T-helper 2 cell (primary cell): ENCODE data around the gene SEMA6B.

Experiments
- DNase-seq, 5 experiments: peaks; one replicate each; pipeline versions ENCODE4 v3.0.0 to v3.0.0-alpha.2; 2012 to 2022

Gene SEMA6B

DNA sequence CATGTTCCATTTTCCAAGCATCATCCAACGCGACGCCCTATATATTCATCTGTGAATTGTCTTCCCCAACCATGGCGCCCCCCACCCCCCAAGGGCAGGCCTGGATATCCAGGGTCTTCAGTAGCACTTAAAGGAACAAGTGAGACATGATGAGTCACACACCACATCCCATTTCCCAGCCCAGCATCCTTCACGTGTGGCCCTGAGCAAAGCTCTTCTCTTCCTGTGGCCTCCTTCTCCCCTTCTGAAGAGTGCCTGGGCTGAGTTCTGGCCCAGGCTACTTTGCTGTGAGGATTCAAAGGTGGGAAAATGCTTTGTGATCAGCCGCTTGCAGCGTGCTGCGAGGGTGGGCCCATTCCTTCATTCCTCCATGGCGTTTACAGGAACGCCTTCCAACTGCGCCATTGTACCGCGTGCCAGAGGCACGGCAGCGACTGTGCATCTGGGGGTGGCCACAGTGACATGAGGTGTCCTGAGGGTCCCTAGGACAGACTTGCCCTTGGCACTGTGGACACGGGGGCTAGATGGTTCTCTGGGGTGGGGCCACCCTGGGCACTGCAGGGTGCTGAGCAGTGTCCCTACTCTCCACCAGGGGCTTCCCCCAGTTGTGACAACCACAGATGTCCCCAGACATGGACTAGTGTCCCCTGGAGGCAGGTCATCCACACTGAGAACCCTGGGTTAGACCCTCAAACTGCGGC, 52.9 kb downstream of the SEMA6B start:
- no peak for DNase-seq

DNA sequence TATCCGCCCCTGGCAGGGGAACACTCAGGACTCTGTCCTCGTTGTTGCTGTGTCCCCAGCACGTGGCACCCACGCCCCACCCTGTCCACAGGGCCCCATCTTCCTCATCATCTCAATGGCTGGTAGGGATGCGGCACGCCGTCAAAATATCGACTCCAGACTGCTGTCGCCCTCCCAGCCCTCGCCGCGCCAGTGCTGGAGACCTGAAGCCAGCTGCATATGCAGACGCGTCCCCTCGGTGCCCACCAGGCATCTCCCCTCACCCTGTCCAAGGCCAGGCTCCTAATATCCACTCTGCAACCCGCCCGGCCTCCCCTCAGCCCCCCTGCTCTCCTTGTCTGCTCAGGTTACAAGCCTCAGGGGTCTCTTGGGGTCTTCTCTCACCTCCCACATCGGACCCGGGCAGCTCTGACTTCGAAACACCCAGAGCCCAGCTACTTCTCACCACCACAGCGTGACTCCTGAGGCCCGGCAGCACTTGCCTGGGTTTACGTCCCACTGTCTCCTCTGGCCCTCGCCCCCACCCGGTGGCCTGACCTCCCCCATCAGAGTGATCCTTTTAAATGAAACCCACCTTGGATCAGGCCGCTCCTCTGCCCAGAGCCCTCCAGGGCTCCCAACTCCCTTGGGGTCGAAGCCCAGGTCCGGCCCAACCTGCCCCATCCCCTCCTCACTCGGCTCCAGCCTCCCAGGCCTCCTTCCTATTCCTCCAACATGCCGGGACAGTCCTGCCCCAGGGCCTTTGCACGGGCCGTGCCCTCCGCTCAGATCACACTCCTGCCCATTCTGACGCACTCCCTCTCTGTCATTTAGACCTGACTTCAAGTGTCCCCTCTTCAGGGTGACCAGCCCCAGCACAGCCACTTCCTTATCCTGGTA, 53.7 kb downstream of the SEMA6B start:
- no peak for DNase-seq

DNA sequence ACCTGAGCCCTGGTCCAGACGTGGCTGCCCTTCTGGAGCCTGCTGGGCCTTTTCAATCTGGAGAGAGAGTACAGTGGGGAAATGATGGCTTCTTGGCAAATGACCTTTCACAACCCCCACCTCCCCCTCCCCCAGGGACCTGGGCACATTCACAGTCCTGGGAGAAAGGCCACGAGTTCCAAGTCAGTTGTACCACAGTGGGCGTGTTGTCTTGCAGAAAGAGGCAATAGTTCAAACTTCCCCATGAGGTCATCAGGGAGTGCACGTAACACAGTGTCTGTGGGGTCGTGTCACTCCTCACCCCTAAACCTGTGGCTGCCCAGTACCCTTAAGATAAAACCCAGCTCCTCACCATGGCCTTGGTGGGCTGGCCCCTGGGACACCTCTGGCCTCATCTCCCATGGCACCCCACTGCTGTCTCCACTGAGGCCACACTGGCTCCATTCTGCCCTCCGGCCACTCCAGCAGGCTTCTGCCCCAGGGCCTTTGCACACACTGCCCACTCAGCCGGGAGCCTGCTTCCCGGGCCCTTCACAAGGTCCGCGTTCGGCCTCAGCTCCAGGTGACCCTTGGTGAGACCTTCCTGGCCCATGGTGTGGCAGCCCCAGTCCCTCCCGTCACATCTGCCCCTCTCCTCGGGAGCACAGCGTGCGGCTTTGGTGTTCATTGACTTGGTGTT, 54.5 kb downstream of the SEMA6B start:
- DNase-seq = no peak

DNA sequence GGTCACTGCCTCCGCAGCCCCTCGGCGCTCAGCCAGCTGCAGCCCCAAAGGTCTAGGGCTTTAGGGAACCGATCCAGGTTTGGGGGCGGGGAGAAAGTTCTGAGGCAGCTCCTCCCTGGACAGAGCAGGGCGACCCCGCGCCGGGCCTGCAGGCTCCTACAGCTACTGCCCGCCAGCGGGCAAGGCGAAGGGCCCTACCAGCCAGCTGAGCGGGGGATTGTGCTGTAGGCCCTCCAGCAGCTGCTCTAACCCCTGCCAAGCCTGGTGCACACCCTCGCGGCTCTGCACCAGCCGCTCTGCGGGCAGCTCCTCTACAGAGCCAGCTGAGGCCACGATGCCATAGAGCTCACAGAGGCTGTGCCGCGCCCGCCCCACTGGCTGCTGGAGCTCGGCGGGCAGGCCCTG, 55.2 kb downstream of the SEMA6B start:
- DNase-seq = no peak

DNA sequence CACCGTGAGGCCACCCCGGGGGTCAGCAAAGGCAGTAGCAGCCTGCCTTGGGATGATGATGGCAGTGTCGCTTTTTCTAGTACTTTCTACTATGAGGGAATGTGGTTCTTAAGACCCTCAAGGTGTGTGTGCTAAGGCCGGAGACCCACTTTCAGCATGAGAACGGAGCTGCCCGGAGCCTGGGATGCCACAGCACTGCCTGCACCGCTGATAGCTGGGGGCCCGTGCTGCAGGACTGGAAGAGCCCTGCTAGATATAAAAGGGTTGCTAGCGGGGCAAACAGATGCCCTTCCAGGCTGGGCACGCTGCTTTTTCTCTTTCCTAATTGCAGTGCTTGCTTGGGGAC, 55.7 kb downstream of the SEMA6B start:
- DNase-seq = no peak

DNA sequence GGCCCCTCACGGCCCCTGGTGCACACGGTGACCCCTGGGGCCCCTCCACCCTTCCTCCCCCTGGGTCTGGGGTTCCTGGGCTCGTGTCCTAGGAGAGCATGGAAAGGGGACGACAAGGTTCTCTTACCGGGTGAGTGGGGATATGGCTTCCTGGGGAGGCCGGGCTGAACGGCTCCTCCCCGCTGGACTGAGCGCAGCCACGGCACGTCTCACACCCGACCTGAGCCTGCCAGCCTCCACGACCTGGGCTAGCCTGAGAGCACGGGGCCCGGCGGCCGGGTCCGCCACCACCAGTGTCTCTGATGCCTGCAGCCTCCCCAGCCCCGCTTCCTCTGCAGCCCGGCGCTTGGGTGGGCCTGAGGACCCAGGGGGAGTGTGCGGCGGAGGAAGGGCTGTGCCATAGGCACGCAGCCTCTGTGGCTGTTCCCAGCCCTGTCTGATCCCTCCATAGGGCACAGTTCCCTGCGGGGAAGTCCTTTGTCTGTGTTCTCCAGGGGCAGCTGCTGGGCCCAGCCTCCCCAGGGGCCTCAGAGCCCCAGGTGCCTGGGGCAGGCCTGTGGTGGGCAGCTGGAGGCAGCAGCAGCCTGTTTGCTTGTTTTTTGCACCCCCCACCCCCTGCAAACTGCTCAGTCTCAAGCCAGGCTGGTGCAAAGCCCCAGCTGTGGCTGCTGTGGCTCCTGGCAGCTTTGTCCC, 56.2 kb downstream of the SEMA6B start:
- no peak for DNase-seq

DNA sequence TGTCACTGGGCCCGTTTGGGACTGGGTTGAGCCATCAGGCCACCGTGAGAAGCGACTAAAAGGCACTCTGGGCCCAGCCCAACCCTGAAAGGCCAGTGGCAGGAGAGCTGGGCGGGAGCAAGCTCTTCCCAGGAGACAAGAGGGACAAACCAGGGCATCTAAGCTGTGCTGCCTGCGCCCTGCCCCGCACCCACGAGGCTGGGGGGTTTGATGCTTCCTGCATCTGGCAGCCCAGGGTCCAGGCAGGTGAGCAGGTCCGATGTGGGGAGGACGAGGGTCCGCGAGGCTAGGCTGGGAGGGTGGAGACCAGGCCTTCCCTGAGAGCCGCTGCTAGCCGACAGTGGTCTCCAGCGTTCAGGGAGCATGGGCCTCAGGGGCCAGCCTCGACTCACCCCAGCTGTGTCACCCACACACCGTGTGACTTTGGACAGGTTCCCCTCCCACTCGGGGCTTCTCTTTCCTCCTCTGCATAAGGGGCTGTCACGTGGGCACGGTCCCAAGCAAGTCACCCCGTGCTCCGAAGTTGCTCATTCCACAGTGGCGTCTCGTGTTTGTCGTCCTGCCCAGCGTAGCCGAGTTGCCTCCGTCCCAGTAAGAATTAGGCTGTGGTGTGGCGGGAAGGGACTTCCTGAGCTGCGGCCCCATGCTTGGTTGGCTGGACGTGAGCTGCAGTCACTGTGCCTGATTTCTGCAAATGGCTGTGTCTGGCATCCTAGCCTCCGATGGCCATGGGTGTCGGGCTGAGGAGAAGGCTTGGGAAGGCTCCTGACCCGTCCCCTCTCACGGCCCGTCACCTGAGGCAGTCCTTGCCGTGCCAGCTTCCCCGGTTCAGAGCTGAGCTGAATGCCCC, 57.0 kb downstream of the SEMA6B start:
- DNase-seq = no peak

DNA sequence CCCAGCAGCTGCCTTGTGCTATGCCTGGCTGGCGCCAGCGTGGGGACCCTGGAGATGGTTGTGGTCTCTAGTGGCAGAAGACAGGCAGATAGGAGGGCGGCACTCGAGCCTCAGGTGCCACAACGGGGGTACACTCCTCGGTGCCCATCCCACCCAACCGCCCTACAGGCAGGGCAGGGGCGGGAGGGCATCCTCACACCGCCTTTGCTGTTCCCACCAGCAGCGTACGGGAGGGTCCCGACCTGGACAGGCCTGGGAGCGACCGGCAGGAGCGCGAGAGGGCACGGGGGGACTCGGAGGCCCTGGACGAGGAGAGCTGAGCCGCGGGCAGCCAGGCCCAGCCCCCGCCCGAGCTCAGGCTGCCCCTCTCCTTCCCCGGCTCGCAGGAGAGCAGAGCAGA, 57.8 kb downstream of the SEMA6B start:
- DNase-seq = no peak

DNA sequence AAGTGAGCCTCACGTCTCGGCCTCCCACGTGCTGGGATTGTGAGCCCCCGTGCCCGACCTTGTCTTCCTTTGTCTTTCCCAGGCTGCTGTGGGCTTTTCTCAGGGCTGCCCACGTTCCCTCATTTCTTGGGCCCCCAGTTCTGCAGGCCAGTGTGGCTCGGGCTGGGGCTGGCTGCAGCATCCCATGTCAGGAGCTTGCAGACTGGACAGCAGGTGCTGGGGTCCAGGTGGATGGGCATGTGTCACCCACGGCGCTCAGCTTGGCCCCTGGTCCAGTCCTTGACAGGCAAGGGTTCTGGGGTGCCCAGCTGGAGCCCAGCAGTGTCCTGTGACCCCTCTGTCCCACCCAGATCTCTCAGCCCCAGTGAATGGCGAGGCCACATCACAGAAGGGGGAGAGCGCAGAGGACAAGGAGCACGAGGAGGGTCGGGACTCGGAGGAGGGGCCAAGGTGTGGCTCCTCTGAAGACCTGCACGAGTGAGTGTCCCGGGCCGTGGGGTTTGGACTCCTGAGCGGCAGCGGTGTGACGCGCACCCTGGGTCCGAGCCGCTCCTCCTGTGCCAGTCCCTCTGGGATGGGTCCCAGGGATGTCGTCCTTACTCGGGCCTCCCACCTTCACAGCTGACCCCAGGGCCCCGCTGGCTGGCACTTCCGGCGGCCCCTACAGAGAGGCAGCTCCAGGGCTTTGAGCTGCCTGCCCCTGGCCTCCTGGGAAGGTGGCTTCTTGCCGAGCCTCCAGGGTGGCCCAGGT, 58.5 kb downstream of the SEMA6B start:
- no peak for DNase-seq

DNA sequence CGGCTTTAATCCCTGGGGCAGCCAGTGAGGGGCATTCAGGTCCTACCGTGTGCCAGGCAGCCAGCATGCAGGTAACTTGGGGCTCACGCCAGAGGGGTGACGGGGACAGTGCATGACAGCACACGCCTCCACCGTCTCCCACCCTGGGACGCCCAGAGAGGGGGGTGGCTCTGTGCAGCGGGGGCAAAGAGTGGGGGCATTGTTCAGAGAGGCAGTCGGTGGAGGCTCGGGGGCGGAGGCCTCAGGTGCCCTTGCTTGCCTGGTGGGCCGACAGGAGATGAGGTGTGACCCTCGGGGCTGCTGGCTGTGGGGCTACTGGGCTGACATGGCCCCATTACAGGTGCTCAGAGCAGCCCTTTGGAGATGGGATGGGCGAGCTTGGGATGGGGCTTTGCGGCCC, 59.6 kb downstream of the SEMA6B start:
- DNase-seq = no peak

DNA sequence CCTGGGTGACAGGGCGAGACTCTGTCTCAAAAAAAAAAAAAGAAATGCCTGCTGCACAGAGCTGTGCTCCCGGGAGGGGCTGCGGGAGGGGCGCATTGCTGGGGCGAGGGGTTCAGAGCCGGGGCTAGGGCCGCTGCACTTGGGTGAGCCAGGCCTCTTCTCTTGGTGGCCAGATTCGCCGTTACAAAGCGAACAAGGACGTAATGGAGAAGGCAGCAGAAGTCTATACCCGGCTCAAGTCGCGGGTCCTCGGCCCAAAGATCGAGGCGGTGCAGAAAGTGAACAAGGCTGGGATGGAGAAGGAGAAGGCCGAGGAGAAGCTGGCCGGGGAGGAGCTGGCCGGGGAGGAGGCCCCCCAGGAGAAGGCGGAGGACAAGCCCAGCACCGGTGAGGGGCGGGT, 60.2 kb downstream of the SEMA6B start:
- DNase-seq = no peak

DNA sequence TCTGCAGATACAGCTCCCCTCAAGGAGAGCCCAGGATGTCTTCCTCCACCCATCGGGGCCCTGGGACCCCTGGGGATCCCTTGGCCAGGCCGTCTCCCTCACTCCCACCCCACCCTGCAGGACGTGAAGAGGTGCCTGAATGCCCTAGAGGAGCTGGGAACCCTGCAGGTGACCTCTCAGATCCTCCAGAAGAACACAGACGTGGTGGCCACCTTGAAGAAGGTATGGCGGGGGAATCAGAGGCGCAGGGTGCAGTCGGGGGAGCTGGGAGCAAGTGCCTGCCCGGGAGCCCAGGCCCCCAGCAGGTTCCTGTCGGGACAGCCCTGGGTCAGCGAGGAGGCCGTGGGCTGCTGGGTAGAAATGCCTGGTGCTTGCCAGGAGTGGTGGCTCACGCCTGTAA, 60.8 kb downstream of the SEMA6B start:
- no peak for DNase-seq

DNA sequence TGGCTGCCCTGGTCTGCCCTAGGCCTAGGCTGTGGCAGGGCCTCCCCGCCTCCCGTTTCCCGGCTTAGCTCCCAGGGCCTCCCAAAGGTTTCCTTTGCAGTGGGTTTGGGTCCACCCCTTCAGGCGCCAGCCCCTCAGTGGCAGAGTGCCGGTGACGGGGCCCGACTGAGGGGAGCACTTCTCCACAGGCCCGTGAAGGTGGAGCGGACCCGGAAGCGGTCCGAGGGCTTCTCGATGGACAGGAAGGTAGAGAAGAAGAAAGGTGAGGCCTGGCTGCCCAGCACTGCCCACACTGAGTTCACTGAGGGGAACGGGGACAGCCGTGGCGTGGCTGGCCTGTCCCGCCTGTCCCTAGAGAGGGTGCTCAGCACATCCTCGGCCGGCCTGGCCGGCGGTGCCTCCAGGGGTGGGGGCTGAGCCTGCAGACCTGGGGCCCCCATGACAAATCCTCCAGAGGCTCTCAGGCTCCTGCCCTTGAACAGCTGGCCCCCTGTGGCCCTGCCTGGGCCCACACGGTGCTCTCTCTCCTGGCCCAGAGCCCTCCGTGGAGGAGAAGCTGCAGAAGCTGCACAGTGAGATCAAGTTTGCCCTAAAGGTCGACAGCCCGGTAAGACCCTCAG, 61.6 kb downstream of the SEMA6B start:
- no peak for DNase-seq

DNA sequence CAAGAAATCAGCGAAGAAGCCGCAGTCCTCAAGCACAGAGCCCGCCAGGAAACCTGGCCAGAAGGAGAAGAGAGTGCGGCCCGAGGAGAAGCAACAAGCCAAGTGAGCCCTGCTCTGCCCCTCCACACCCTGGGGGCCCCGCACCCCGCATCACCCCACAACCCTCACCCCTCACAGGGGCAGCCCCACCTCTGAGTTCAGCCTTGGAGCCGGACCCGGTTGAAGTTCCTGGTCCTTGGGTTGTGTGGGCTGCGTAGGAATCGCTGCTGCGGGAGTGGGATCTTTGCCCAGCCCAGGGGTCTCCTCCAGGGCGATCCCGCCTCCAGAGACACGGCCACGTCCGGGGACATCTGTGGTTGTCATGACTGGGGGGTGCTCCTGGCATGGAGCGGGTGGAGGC, 63.2 kb downstream of the SEMA6B start:
- no peak for DNase-seq

DNA sequence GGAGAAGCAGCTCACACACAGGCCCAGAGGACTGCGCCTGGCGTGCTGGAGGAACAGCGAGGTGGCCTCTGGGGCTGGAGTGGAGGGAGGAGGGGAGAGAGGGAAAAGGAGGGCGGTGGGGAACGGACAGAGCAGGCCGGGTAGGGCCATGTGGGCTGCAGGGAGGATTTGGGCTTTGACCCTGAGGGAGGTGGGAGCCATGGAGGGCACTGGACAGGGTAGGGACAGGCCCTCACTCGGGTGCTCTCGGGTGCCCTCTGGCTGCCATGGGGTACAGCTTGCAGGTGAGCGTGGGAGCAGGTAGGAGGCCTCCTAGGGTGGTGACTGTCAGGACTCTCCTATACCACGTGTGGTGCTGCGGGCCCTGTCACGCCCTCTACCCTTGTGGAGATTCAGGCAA, 64.0 kb downstream of the SEMA6B start:
- DNase-seq = no peak

DNA sequence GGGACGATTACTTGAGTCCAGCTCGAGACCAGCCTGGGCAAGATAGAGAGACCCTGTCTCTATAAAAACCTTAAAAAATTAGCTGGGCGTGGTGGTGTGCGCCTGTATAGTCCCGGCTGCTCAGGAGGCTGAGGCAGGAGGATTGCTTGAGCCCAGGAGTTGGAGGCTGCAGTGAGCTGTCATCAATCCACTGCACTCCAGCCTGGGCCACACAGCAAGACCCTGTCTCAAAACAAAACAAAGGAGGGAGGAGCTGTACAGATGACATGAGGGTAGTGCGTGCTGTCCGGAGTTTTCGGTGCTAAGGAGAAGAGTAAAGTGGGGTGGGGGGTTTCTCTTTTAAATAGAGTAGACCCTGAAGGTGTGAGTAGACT, 64.8 kb downstream of the SEMA6B start:
- no peak for DNase-seq

DNA sequence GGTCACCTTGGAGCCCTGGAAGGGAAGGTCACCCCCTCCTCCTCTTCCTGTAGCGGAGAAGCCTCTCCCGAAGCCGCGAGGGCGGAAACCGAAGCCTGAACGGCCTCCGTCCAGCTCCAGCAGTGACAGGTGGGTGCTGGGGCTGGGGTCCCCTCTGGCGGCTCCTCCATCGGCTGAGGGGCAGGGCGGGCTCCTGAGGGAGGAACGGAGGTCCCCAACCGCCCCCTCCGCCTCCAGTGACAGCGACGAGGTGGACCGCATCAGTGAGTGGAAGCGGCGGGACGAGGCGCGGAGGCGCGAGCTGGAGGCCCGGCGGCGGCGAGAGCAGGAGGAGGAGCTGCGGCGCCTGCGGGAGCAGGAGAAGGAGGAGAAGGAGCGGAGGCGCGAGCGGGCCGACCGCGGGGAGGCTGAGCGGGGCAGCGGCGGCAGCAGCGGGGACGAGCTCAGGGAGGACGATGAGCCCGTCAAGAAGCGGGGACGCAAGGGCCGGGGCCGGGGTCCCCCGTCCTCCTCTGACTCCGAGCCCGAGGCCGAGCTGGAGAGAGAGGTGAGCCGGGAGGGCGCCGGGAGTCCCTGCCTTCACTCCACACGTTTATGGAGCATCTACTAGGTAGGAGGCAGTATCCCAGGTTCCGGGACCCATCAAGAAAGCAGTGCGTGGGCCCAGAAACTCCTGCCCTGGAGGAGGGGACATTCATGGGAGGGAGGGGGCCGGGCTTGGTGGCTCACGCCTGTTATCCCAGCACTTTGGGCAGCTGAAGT, 65.4 kb downstream of the SEMA6B start:
- DNase-seq = no peak

DNA sequence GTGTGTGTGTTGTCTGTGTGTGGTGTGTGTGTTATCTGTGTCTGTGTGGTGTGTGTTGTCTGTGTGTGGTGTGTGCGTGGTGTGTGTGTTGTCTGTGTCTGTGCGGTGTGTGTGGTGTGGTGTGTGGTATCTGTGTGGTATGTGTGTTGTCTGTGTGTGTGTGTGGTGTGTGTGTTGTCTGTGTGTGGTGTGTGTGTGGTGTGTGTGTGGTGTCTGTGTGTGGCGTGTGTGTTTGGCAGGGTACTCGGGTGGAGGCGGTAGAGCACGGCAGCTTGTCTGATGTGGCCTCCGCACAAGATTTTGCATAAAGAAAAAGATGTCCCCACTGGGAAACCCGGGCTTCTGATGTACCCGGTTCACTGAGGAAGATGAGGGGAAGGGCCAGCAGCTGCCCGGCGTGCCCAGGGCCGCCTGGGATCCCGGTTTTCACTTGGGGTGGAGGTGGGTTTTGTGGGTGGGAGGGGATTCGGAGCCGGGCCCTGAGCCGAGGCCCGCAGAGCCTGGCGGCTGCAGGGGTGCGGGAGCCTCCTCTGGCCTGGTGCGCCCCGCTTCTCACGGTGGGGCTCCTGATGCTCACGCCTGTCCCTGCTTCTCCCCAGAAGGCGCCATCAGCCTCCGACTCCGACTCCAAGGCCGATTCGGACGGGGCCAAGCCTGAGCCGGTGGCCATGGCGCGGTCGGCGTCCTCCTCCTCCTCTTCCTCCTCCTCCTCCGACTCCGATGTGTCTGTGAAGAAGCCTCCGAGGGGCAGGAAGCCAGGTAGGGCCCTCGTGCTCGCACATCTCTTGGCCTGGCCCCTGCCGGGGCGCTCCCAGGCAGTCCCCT, 66.2 kb downstream of the SEMA6B start:
- no peak for DNase-seq
